Trophoblast cell (in vitro differentiated cells and primary cell): ENCODE data around the gene CDKL1.

Experiments
- DNase-seq, 2 donors: peaks; one replicate each; pipeline ENCODE4 v3.0.0-alpha.2; 2016
- H2AFZ ChIP-seq: 2 replicates; pipeline ENCODE4 v1.6.1; 2013; ENCODE audit warnings: low read length, moderate library complexity, mild to moderate bottlenecking; ENCODE audit not compliant: insufficient read depth, poor library complexity
- H2AK5ac ChIP-seq: 2 replicates; pipeline ENCODE4 v1.6.1; 2013; ENCODE audit warnings: mild to moderate bottlenecking, low read length
- H2BK120ac ChIP-seq: 2 replicates; pipeline ENCODE4 v1.6.1; 2013; ENCODE audit warnings: low read length, mild to moderate bottlenecking, moderate library complexity; ENCODE audit not compliant: insufficient read depth, poor library complexity
- H2BK12ac ChIP-seq: 2 replicates; pipeline ENCODE4 v1.6.1; 2013; ENCODE audit warnings: mild to moderate bottlenecking, low read length, moderate library complexity
- H2BK5ac ChIP-seq: 2 replicates; pipeline ENCODE4 v1.6.1; 2013; ENCODE audit warnings: low read length, low read depth, moderate library complexity, mild to moderate bottlenecking; ENCODE audit not compliant: poor library complexity
- H3K14ac ChIP-seq: 2 replicates; pipeline ENCODE4 v1.6.1; 2013; ENCODE audit warnings: mild to moderate bottlenecking, low read length
- H3K18ac ChIP-seq: 2 replicates; pipeline ENCODE4 v1.6.1; 2013; ENCODE audit warnings: mild to moderate bottlenecking, low read length
- H3K23ac ChIP-seq: 2 replicates; pipeline ENCODE4 v1.6.1; 2013; ENCODE audit warnings: low read length
- H3K27ac ChIP-seq: 2 replicates; pipeline ENCODE4 v1.5.1; 2013; ENCODE audit warnings: low read depth, mild to moderate bottlenecking, inconsistent platforms, low read length, moderate library complexity
- H3K27me3 ChIP-seq: 2 replicates; pipeline ENCODE4 v1.6.1; 2013; ENCODE audit warnings: inconsistent platforms, mild to moderate bottlenecking, low read length, moderate library complexity; ENCODE audit not compliant: insufficient read depth
- H3K36me3 ChIP-seq, 2 experiments: 1 replicate in 1 of 2; 2 replicates in 1 of 2; pipeline ENCODE4 v1.6.1; 2013; ENCODE audit warnings: low read length in 2 of 2, mild to moderate bottlenecking in 2 of 2, moderate library complexity in 1 of 2; ENCODE audit not compliant: insufficient read depth in 2 of 2, control insufficient read depth in 1 of 2
- H3K4ac ChIP-seq: 2 replicates; pipeline ENCODE4 v1.6.1; 2013; ENCODE audit warnings: low read depth, mild to moderate bottlenecking, low read length, moderate library complexity
- H3K4me1 ChIP-seq, 2 experiments: 1 replicate in 1 of 2; 2 replicates in 1 of 2; pipeline ENCODE4 v1.6.1; 2013; ENCODE audit warnings: low read length in 2 of 2, mild to moderate bottlenecking in 2 of 2, moderate library complexity in 1 of 2; ENCODE audit not compliant: insufficient read depth in 2 of 2, control insufficient read depth in 1 of 2
- H3K4me2 ChIP-seq: 2 replicates; pipeline ENCODE4 v1.6.1; 2013; ENCODE audit warnings: inconsistent platforms, mild to moderate bottlenecking, low read length, moderate library complexity
- H3K4me3 ChIP-seq: 2 replicates; pipeline ENCODE4 v1.5.1; 2013; ENCODE audit warnings: mild to moderate bottlenecking, low read depth, low read length, inconsistent platforms
- H3K79me1 ChIP-seq: one replicate; pipeline ENCODE4 v1.6.1; 2013; ENCODE audit warnings: low read length
- H3K79me2 ChIP-seq: 2 replicates; pipeline ENCODE4 v1.6.1; 2013; ENCODE audit warnings: low read length, mild to moderate bottlenecking; ENCODE audit not compliant: control insufficient read depth, insufficient read depth, poor library complexity
- H3K9ac ChIP-seq: 2 replicates; pipeline ENCODE4 v1.6.1; 2013; ENCODE audit warnings: mild to moderate bottlenecking, low read length
- H3K9me3 ChIP-seq: 2 replicates; pipeline ENCODE4 v1.6.1; 2013; ENCODE audit warnings: low read depth, mild to moderate bottlenecking, control low read depth, inconsistent platforms, low read length; ENCODE audit not compliant: insufficient read depth
- H4K12ac ChIP-seq: 2 replicates; pipeline ENCODE4 v1.6.1; 2013; ENCODE audit warnings: low read depth, mild to moderate bottlenecking, low read length, moderate library complexity
- H4K8ac ChIP-seq: 2 replicates; pipeline ENCODE4 v1.6.1; 2013; ENCODE audit warnings: low read depth, mild to moderate bottlenecking, low read length, moderate library complexity
- H4K91ac ChIP-seq: one replicate; pipeline ENCODE4 v1.6.1; 2013; ENCODE audit warnings: low read depth, mild to moderate bottlenecking, low read length, moderate library complexity
- WGBS: extraction: QIAGEN DNeasy Blood & Tissue Kit; methylation state at CpG from one replicate; pipeline ENCODE4 v1.1.7; 2013; ENCODE audit warnings: missing lambda C conversion rate; ENCODE audit not compliant: insufficient read length, insufficient coverage; ENCODE audit errors: extremely low coverage; 5-methylcytosine and 5-hydroxymethylcytosine counted together

The CDKL1 gene

GRCh38 chr14:50388256-50388931 is 8.3 kb downstream of the CDKL1 start:
- no peaks in the 10 kb centered on the region for H3K36me3 ChIP-seq
- H2BK5ac ChIP-seq: no peak overlapping the region
- no peak overlapping the region for H3K4ac ChIP-seq
- no peaks in the 10 kb centered on the region for H3K9me3 ChIP-seq
- H2BK120ac ChIP-seq: no peak overlapping the region
- H3K9ac ChIP-seq: no peak overlapping the region
- no peak overlapping the region for H2AK5ac ChIP-seq
- H2BK12ac ChIP-seq: no peak overlapping the region
- H3K79me2 ChIP-seq: no peaks in the 10 kb centered on the region
- H3K4me1 ChIP-seq: no peaks in the 10 kb centered on the region
- no peak overlapping the region for H3K23ac ChIP-seq
- no peak for DNase-seq
- H2AFZ ChIP-seq: no peak overlapping the region
- H3K79me1 ChIP-seq: no peaks in the 10 kb centered on the region
- no CpG with 5 or more reads among the region's 9 CpGs for WGBS
- H3K27ac ChIP-seq: no peak overlapping the region
- H3K27me3 ChIP-seq: no peaks in the 10 kb centered on the region
- H4K12ac ChIP-seq: no peak overlapping the region
- no peak overlapping the region for H4K8ac ChIP-seq
- no peak overlapping the region for H3K4me2 ChIP-seq
- H3K18ac ChIP-seq: no peak overlapping the region
- no peak overlapping the region for H3K4me3 ChIP-seq
- no peak overlapping the region for H3K14ac ChIP-seq
- no peak overlapping the region for H4K91ac ChIP-seq

DNA sequence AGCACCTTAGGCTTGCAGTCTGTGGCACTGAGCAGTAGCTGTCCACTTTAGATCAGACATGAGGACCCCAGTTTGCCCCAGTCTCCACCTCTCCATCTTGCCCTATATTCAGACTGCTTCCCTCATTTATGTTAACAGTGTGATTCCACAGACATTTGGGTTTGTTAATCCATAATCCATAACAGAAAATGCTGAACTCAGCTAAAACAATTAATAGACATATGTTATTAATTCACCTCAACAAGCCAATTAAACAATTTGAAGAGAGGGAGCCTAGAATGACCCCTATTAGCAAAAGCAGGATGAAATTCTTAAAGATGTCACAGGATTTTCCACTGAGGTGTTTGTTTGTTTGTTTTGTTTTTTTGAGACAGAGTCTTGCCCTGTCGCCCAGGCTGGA is 9.1 kb downstream of the CDKL1 start:
- no peak overlapping the region for H2BK12ac ChIP-seq
- H4K8ac ChIP-seq: no peak overlapping the region
- H2BK120ac ChIP-seq: no peak overlapping the region
- H3K27ac ChIP-seq: no peak overlapping the region
- H3K36me3 ChIP-seq: no peaks in the 10 kb centered on the region
- no peak for DNase-seq
- H2AFZ ChIP-seq: no peak overlapping the region
- no peak overlapping the region for H3K4ac ChIP-seq
- no peaks in the 10 kb centered on the region for H3K9me3 ChIP-seq
- no peak overlapping the region for H3K23ac ChIP-seq
- WGBS: no CpG with 5 or more reads among the region's 1 CpG
- no peaks in the 10 kb centered on the region for H3K79me2 ChIP-seq
- no peaks in the 10 kb centered on the region for H3K79me1 ChIP-seq
- no peak overlapping the region for H3K18ac ChIP-seq
- no peaks in the 10 kb centered on the region for H3K4me1 ChIP-seq
- H4K91ac ChIP-seq: no peak overlapping the region
- H2AK5ac ChIP-seq: no peak overlapping the region
- H3K4me3 ChIP-seq: no peak overlapping the region
- H3K4me2 ChIP-seq: no peak overlapping the region
- no peak overlapping the region for H3K14ac ChIP-seq
- H4K12ac ChIP-seq: no peak overlapping the region
- no peak overlapping the region for H3K9ac ChIP-seq
- H2BK5ac ChIP-seq: no peak overlapping the region
- H3K27me3 ChIP-seq: no peaks in the 10 kb centered on the region

DNA sequence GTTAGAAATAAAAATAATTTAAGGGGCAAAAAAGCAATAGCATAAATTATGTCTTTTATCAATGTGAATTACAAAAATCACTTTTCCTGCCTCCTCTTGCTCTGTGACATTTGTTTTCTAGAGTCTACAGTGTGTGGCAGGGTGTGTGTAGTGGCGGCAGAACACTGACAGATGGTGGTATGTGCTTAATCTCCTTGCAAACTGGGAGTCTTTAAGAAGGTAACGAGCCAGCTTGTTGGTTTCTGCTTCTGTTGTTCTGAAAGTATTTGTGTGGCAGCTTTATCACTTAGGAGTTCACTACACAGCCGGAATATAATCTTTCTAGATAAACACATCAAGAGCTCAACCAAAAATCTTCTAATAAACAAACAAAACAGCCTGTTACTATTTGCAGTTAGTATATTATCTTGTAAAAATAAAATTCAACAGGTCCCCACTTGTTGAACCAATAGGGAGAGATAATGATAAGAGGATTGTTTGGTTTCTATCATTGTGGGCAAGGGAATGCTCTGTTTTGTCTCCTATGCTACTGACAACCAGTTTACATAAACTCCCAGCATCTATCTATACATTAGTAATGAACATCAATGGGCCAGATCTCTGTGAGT is 13.0 kb downstream of the CDKL1 start:
- Histone ChIP-seq H3K4ac (no peak overlapping the region), H3K9ac (no peak overlapping the region), H3K14ac (no peak overlapping the region), H3K36me3 (no peaks in the 10 kb centered on the region), H3K79me1 (no peaks in the 10 kb centered on the region), H4K8ac (no peak overlapping the region), H3K23ac (no peak overlapping the region), H3K27ac (no peak overlapping the region), H2BK5ac (no peak overlapping the region), H3K4me1 (no peaks in the 10 kb centered on the region), H2AFZ (no peak overlapping the region), H3K79me2 (no peaks in the 10 kb centered on the region), H3K4me3 (no peak overlapping the region), H3K4me2 (no peak overlapping the region), H3K27me3 (no peaks in the 10 kb centered on the region), H2BK120ac (no peak overlapping the region), H4K12ac (no peak overlapping the region), H2BK12ac (no peak overlapping the region), H2AK5ac (no peak overlapping the region), H4K91ac (no peak overlapping the region), H3K18ac (no peak overlapping the region), H3K9me3 (peaks cover 1% of the 10 kb centered on the region)
- WGBS: no CpG with 5 or more reads among the region's 3 CpGs
- no peak for DNase-seq

GRCh38 chr14:50381823-50382287 is 14.8 kb downstream of the CDKL1 start:
- no peaks in the 10 kb centered on the region for H3K79me2 ChIP-seq
- H3K4me1 ChIP-seq: no peaks in the 10 kb centered on the region
- H2BK12ac ChIP-seq: no peak overlapping the region
- no peak overlapping the region for H3K14ac ChIP-seq
- H3K27me3 ChIP-seq: no peaks in the 10 kb centered on the region
- no peak overlapping the region for H4K12ac ChIP-seq
- no peak overlapping the region for H3K9ac ChIP-seq
- no peak overlapping the region for H2BK120ac ChIP-seq
- H2BK5ac ChIP-seq: no peak overlapping the region
- no peaks in the 10 kb centered on the region for H3K36me3 ChIP-seq
- no peak overlapping the region for H2AFZ ChIP-seq
- no peak overlapping the region for H3K4me3 ChIP-seq
- H3K27ac ChIP-seq: no peak overlapping the region
- H4K8ac ChIP-seq: no peak overlapping the region
- WGBS: no CpG with 5 or more reads among the region's 14 CpGs
- H4K91ac ChIP-seq: no peak overlapping the region
- H2AK5ac ChIP-seq: no peak overlapping the region
- no peak for DNase-seq
- no peak overlapping the region for H3K4me2 ChIP-seq
- H3K9me3 ChIP-seq: peaks cover 1% of the 10 kb centered on the region
- H3K18ac ChIP-seq: no peak overlapping the region
- no peak overlapping the region for H3K23ac ChIP-seq
- no peaks in the 10 kb centered on the region for H3K79me1 ChIP-seq
- no peak overlapping the region for H3K4ac ChIP-seq
